HG03175 (cell line): ENCODE data around the gene TENM4.
"Not testable (repeated sequence)": the region's sequence is repeated elsewhere in the genome, so short reads cannot be mapped to it uniquely, and the experiment has no call there.

Source experiments
- ATAC-seq: cut with Tn5 transposase; IDR thresholded peaks from one replicate; pipeline ENCODE4 v1.9.1; 2021; ENCODE audit warnings: mild to moderate bottlenecking, moderate library complexity; ENCODE audit not compliant: unreplicated experiment

The TENM4 gene

GRCh38 chr11:79258576-79258975 is 182.3 kb downstream of the TENM4 start:
- no peak for ATAC-seq

- ATAC-seq: no peak
Measured at GRCh38 chr11:79255965-79256364, 184.9 kb downstream of the TENM4 start.

GRCh38 chr11:79253280-79253679 is 187.6 kb downstream of the TENM4 start:
- no peak for ATAC-seq

- no peak for ATAC-seq
Measured at GRCh38 chr11:79249295-79249993, 191.4 kb downstream of the TENM4 start.

GRCh38 chr11:79244798-79245197 is 196.0 kb downstream of the TENM4 start:
- no peak for ATAC-seq

- no peak for ATAC-seq
Measured at GRCh38 chr11:79244241-79244772, 196.5 kb downstream of the TENM4 start.

GRCh38 chr11:79243422-79244210 is 197.2 kb downstream of the TENM4 start:
- no peak for ATAC-seq

- no peak for ATAC-seq
Measured at GRCh38 chr11:79242616-79243015, 198.2 kb downstream of the TENM4 start.

GRCh38 chr11:79241852-79242241 is 199.0 kb downstream of the TENM4 start:
- ATAC-seq: no peak

- no peak for ATAC-seq
Measured at GRCh38 chr11:79241205-79241851, 199.5 kb downstream of the TENM4 start.

GRCh38 chr11:79237703-79238102 is 203.1 kb downstream of the TENM4 start:
- ATAC-seq: no peak

GRCh38 chr11:79237091-79237490 is 203.7 kb downstream of the TENM4 start:
- ATAC-seq: no peak

- no peak for ATAC-seq
Measured at GRCh38 chr11:79236541-79236971, 204.3 kb downstream of the TENM4 start.

- no peak for ATAC-seq
Measured at GRCh38 chr11:79235696-79236095, 205.1 kb downstream of the TENM4 start.

- no peak for ATAC-seq
Measured at GRCh38 chr11:79232346-79232745, 208.5 kb downstream of the TENM4 start.

GRCh38 chr11:79229047-79229446 is 211.8 kb downstream of the TENM4 start:
- ATAC-seq: no peak

GRCh38 chr11:79227767-79228755 is 212.8 kb downstream of the TENM4 start:
- no peak for ATAC-seq

GRCh38 chr11:79227308-79227707 is 213.5 kb downstream of the TENM4 start:
- ATAC-seq: no peak

- no peak for ATAC-seq
Measured at GRCh38 chr11:79226126-79226525, 214.7 kb downstream of the TENM4 start.

GRCh38 chr11:79222163-79222562 is 218.7 kb downstream of the TENM4 start:
- not testable (repeated sequence) for ATAC-seq
